AG10803 (cell line): ENCODE measurements around the gene REPS2.

Source experiments
- DNase-seq: peaks from one replicate; pipeline ENCODE4 v3.0.0; 2010; ENCODE audit warnings: low read depth
- H3K4me3 ChIP-seq: 2 replicates; pipeline ENCODE4 v1.5.1; 2011; ENCODE audit warnings: mild to moderate bottlenecking, low read length, control low read depth
- CTCF ChIP-seq: conservative IDR thresholded peaks from 2 replicates; pipeline ENCODE4 v1.5.1; 2011; ENCODE audit warnings: mild to moderate bottlenecking, low read length, control low read depth, inconsistent platforms

The REPS2 gene

GRCh38 chrX:16946361-16946964 is at the start of gene REPS2:
Gene REPS2, plus strand, starts transcription at chrX:16946658. Its CDS starts 204 bp downstream, at chrX:16946862.
- peak; percentile 28 for DNase-seq
- no peak for TF ChIP-seq CTCF
- H3K4me3 ChIP-seq, result peak within 1 kb of the TSS; percentile 45

GRCh38 chrX:16897445-16897844 is 49.0 kb upstream of the REPS2 start:
- no peak for DNase-seq
- H3K4me3 ChIP-seq, result no peak overlapping the region
- TF ChIP-seq CTCF, result no peak

- DNase-seq, result no peak
- TF ChIP-seq CTCF, result no peak
- no peak overlapping the region for H3K4me3 ChIP-seq
Observed at GRCh38 chrX:16903274-16904022, 43.0 kb upstream of the REPS2 start.

- no peak for TF ChIP-seq CTCF
- no peak for DNase-seq
- no peak overlapping the region for H3K4me3 ChIP-seq
Observed at GRCh38 chrX:16910376-16910775, 36.1 kb upstream of the REPS2 start.

GRCh38 chrX:16914058-16914457 is 32.4 kb upstream of the REPS2 start:
- H3K4me3 ChIP-seq, result no peak overlapping the region
- DNase-seq, result no peak
- TF ChIP-seq CTCF, result no peak

GRCh38 chrX:16916561-16916960 is 29.9 kb upstream of the REPS2 start:
- no peak overlapping the region for H3K4me3 ChIP-seq
- no peak for DNase-seq
- no peak for TF ChIP-seq CTCF

- no peak for TF ChIP-seq CTCF
- DNase-seq, result no peak
- no peak overlapping the region for H3K4me3 ChIP-seq
Observed at GRCh38 chrX:16917120-16917519, 29.3 kb upstream of the REPS2 start.
